T-cell (primary cell): ENCODE data around the gene APBB1IP. TPM values are rescaled to one million over a fixed set of nuclear protein-coding genes. Genes with fewer than 3 reads are reported as not detected.
"Not testable (repeated sequence)": the region's sequence is repeated elsewhere in the genome, so short reads cannot be mapped to it uniquely, and the experiment has no call there.

Experiments used
- ATAC-seq, 4 experiments: fragments of 200-7000 bp in 3 of 4; fragments of 150-1000 bp in 1 of 4; cut with Tn5 transposase; replicated peaks in 1 of 4; 1 replicate in 3 of 4; 2 replicates in 1 of 4; pipeline ENCODE4 v1.10.0; 2021; ENCODE audit warnings: moderate library complexity in 3 of 4, mild to moderate bottlenecking in 2 of 4, moderate number of reproducible peaks in 1 of 4
- CTCF ChIA-PET, 2 donors: fragments of 300-600 bp; sonication (Branson Sonifier 250); formaldehyde crosslinking; loops; one replicate each; lab custom pipeline; 2022; ENCODE audit warnings: antibody characterized with exemption in 2 of 2; lab: Charles Lee
- POLR2A ChIA-PET, 2 donors: fragments of 300-600 bp; sonication (Branson Sonifier 250); formaldehyde crosslinking; loops; one replicate each; lab custom pipeline; 2022; ENCODE audit warnings: antibody characterized with exemption in 2 of 2; lab: Charles Lee
- DNase-seq, 35 experiments: peaks; one replicate each; pipeline versions ENCODE4 v3.0.0 to v3.0.0-alpha.2; 2013 to 2023
- H3K27ac ChIP-seq: one replicate; pipeline ENCODE4 v1.5.1; 2013; ENCODE audit warnings: low read length
- H3K27me3 ChIP-seq, 2 experiments: replicated peaks in 1 of 2; 1 replicate in 1 of 2; 2 replicates in 1 of 2; pipeline versions ENCODE4 v1.6.1 to v1.7.0; 2013; ENCODE audit warnings: low read length in 1 of 2, mixed read lengths in 1 of 2; ENCODE audit not compliant: control insufficient read depth in 2 of 2, insufficient read depth in 2 of 2; ENCODE audit errors: extremely low read depth in 1 of 2
- H3K36me3 ChIP-seq, 2 donors: 1 replicate in 1 of 2; 2 replicates in 1 of 2; pipeline versions ENCODE4 v1.6.1 to v1.7.0; 2013; ENCODE audit warnings: low read length in 1 of 2; ENCODE audit not compliant: control insufficient read depth in 2 of 2, insufficient read depth in 1 of 2; ENCODE audit errors: extremely low read depth in 1 of 2
- H3K4me1 ChIP-seq, 2 experiments: 1 replicate in 1 of 2; 2 replicates in 1 of 2; pipeline versions ENCODE4 v1.6.1 to v1.7.0; 2013; ENCODE audit warnings: low read length in 2 of 2, mixed read lengths in 1 of 2; ENCODE audit not compliant: insufficient read depth in 2 of 2, control insufficient read depth in 1 of 2; ENCODE audit errors: extremely low read depth in 1 of 2
- H3K4me3 ChIP-seq, 2 donors: 1 replicate in 1 of 2; 2 replicates in 1 of 2; pipeline versions ENCODE4 v1.5.1 to v1.7.0; 2013; ENCODE audit warnings: mild to moderate bottlenecking in 2 of 2, low read length in 1 of 2, moderate library complexity in 1 of 2; ENCODE audit not compliant: control insufficient read depth in 1 of 2; ENCODE audit errors: extremely low read depth in 1 of 2
- H3K9me3 ChIP-seq: 2 replicates; pipeline ENCODE4 v1.7.0; 2013
- H3K27ac Mint-ChIP-seq, 2 donors: one replicate each; pipeline ENCODE4 v1.8.0; 2020 to 2021; ENCODE audit warnings: mild to moderate bottlenecking in 2 of 2, mixed read lengths in 2 of 2
- H3K27me3 Mint-ChIP-seq, 2 donors: one replicate each; pipeline ENCODE4 v1.8.0; 2021 to 2022; ENCODE audit warnings: mixed read lengths in 2 of 2
- H3K36me3 Mint-ChIP-seq: one replicate; pipeline ENCODE4 v1.8.0; 2021; ENCODE audit warnings: mixed read lengths
- H3K4me1 Mint-ChIP-seq, 3 donors: one replicate each; pipeline ENCODE4 v1.8.0; 2020 to 2022; ENCODE audit warnings: mixed read lengths in 3 of 3, mild to moderate bottlenecking in 1 of 3
- H3K4me3 Mint-ChIP-seq, 3 donors: one replicate each; pipeline ENCODE4 v1.8.0; 2020 to 2022; ENCODE audit warnings: mild to moderate bottlenecking in 3 of 3, mixed read lengths in 3 of 3, moderate library complexity in 3 of 3
- H3K9me3 Mint-ChIP-seq, 3 donors: one replicate each; pipeline ENCODE4 v1.8.0; 2020 to 2022; ENCODE audit warnings: mixed read lengths in 3 of 3
- WGBS: methylation state at CpG from one replicate; pipeline ENCODE4 v1.1.5; 2013; ENCODE audit warnings: missing lambda C conversion rate; ENCODE audit not compliant: insufficient coverage; 5-methylcytosine and 5-hydroxymethylcytosine counted together
- total RNA-seq, 35 experiments: library from RNA in 6 of 35; stranded (reverse) in 6 of 35; fragments of 120-200 nt in 1 of 35; gene quantifications; one replicate each; pipeline versions ENCODE4 v1.2.1 to v1.2.4 and lab custom pipeline; 2013 to 2026

Gene APBB1IP
- total RNA-seq, 5 donors from 2014 or later (not counting 1 experiment from before 2014, with no cell fraction given), result 86.5 to 102 (median 88.4) TPM

DNA sequence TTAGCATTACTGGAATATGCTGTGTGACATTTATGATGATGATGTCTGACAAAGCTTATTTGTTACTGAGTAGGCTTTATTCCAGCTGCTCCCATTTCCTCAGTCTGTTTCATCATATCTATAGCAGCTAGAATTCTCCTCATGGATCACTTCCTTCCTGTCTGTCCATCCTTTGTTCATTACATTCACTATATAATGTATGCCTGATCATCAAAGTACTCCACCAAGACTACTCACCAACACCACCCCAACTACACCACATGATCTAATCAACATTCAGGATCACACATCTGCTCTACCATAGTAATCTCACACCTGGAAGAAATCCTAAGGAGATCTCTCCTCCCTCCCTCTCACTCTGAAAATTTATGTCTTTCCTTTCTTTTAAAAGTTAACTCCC is 61.3 kb downstream of the APBB1IP start:
- Histone ChIP-seq H3K27me3 (no peaks in the 10 kb centered on the region), H3K9me3 (no peaks in the 10 kb centered on the region), H3K4me1 (no peaks in the 10 kb centered on the region), H3K4me3 (no peak overlapping the region), H3K36me3 (peaks cover 5 to 80% of the 10 kb centered on the region in 2 donors), H3K27ac (no peak overlapping the region)
- ChIA-PET CTCF (interaction anchor here in 1 of 2 donors (0.7 kb wide), 1 partner anchor 46 kb away, joined by 6 read pairs; no protein-coding TSS in a partner anchor), POLR2A (interaction anchor here in 1 of 2 donors (0.6 kb wide), 1 partner anchor 39 kb away, joined by 6 read pairs; no protein-coding TSS in a partner anchor)
- Mint-ChIP-seq H3K27ac (peak overlapping the region in 1 of 2 donors; percentile 59), H3K36me3 (peaks cover 48% of the 10 kb centered on the region), H3K4me1 (peaks cover 33 to 45% (median 37%) of the 10 kb centered on the region in 3 donors), H3K27me3 (no peaks in the 10 kb centered on the region), H3K9me3 (no peaks in the 10 kb centered on the region), H3K4me3 (no peak overlapping the region)
- DNase-seq (no peak), ATAC-seq (no peak)

DNA sequence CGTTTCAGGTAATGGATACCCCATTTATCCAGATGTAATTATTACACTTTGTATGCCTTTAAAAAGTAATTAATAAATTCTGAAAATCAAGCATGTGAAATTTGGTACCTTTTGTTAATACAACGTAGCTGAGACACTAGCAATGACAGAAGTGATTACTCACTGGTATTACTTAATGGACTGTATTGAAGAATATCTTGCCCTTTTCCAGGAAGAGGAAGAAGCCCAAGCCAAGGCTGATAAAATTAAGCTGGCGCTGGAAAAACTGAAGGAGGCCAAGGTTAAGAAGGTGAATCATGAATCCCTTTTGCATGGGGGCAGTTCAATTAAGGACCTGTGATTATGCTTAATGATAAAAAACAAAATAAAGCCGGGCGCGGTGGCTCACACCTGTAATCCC is 64.8 kb downstream of the APBB1IP start:
- no peaks in the 10 kb centered on the region for H3K4me1 ChIP-seq
- WGBS, result 100% methylated on average over 1 of the region's 6 CpGs
- Mint-ChIP-seq H3K4me1 (peaks cover 35 to 45% (median 40%) of the 10 kb centered on the region in 3 donors), H3K27ac (peak overlapping the region in 1 of 2 donors; percentile 5), H3K9me3 (no peaks in the 10 kb centered on the region), H3K4me3 (no peak overlapping the region), H3K27me3 (no peaks in the 10 kb centered on the region), H3K36me3 (peaks cover 65% of the 10 kb centered on the region)
- ChIA-PET CTCF (interaction anchor here (0.6 to 1.6 kb wide), 2 partner anchors 103 to 167 kb away, joined by 6 to 7 read pairs; no protein-coding TSS in a partner anchor), POLR2A (interaction anchor here in 1 of 2 donors (0.7 kb wide), 1 partner anchor 17 kb away, joined by 3 read pairs; no protein-coding TSS in a partner anchor)
- H3K4me3 ChIP-seq, result no peak overlapping the region
- no peaks in the 10 kb centered on the region for H3K9me3 ChIP-seq
- H3K36me3 ChIP-seq, result peaks cover 5 to 86% of the 10 kb centered on the region in 2 donors
- no peak for DNase-seq
- no peak overlapping the region for H3K27ac ChIP-seq
- ATAC-seq, result no peak
- H3K27me3 ChIP-seq, result no peaks in the 10 kb centered on the region

DNA sequence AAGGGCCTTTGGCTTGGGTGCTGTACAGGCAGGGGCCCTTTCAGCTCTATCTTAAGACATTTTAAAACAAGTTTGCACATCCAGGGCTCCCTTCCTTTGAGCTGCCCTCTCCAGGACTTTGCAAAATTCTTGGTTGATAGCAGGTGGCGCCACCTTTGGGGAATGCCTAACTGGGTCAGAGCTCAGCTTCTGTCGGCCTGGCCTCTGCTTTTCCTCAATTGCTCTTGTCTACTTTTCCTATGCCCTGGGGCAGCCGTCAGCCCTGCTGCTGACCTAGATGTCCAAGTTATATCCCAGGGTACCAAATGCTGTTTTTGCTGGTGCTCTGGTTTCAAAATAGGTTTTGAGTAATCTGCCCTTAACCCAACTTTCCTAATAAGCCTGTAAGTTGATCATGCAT is 65.8 kb downstream of the APBB1IP start:
- ChIA-PET POLR2A (interaction anchor here in 1 of 2 donors (0.5 to 0.7 kb wide), 3 partner anchors 16 to 108 kb away, joined by 3 to 4 read pairs (median 4); no protein-coding TSS in a partner anchor), CTCF (interaction anchor here (0.6 to 1.6 kb wide), 3 partner anchors 69 to 268 kb away, joined by 3 to 6 read pairs (median 3); no protein-coding TSS in a partner anchor)
- Histone ChIP-seq H3K36me3 (peaks cover 5 to 76% of the 10 kb centered on the region in 2 donors), H3K27me3 (no peaks in the 10 kb centered on the region), H3K4me3 (no peak overlapping the region), H3K9me3 (no peaks in the 10 kb centered on the region), H3K4me1 (no peaks in the 10 kb centered on the region), H3K27ac (no peak overlapping the region)
- peak in 2 of 4 experiments; percentile 55 to 60 for ATAC-seq
- H3K27me3 Mint-ChIP-seq, result no peaks in the 10 kb centered on the region
- H3K4me3 Mint-ChIP-seq, result no peak overlapping the region
- peaks cover 63% of the 10 kb centered on the region for H3K36me3 Mint-ChIP-seq
- peak overlapping the region; percentile 35 to 66 for H3K27ac Mint-ChIP-seq
- 77% methylated on average over 2 of the region's 3 CpGs for WGBS
- no peaks in the 10 kb centered on the region for H3K9me3 Mint-ChIP-seq
- peaks cover 34 to 42% (median 40%) of the 10 kb centered on the region in 3 donors for H3K4me1 Mint-ChIP-seq
- DNase-seq, result peak in 23 of 35 experiments; percentile 11 to 54 (median 26)

DNA sequence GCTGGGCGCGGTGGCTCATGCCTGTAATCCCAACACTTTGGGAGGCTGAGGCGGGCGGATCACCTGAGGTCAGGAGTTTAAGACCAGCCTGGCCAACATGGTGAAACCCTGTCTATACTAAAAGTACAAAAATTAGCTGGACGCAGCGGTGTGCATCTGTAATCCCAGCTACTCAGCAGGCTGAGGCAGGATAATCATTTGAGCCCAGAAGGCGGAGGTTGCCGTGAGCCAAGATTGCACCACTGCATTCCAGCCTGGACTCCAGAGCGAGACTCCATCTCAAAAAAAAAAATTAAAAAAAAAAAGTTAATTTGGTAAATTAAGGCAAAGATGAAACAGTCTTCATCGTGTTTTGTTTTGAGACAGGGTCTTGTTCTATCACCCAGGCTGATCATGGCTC is 66.3 kb downstream of the APBB1IP start:
- H3K27me3 ChIP-seq, DNase-seq, H3K27ac ChIP-seq, H3K9me3 ChIP-seq, H3K27me3 Mint-ChIP-seq, H3K4me3 Mint-ChIP-seq, ATAC-seq, H3K9me3 Mint-ChIP-seq, H3K4me1 ChIP-seq, H3K27ac Mint-ChIP-seq, H3K4me3 ChIP-seq: not testable (repeated sequence)
- Mint-ChIP-seq H3K36me3 (peaks cover 66% of the 10 kb centered on the region), H3K4me1 (peaks cover 34 to 40% (median 37%) of the 10 kb centered on the region in 3 donors)
- CTCF ChIA-PET, result interaction anchor here (1.0 to 1.6 kb wide), 2 partner anchors 70 to 169 kb away, joined by 3 to 6 read pairs; no protein-coding TSS in a partner anchor
- POLR2A ChIA-PET, result interaction anchor here in 1 of 2 donors (0.6 kb wide), 1 partner anchor 55 kb away, joined by 4 read pairs; no protein-coding TSS in a partner anchor
- 95% methylated on average over 3 of the region's 10 CpGs for WGBS
- peaks cover 4 to 72% of the 10 kb centered on the region in 2 donors for H3K36me3 ChIP-seq

DNA sequence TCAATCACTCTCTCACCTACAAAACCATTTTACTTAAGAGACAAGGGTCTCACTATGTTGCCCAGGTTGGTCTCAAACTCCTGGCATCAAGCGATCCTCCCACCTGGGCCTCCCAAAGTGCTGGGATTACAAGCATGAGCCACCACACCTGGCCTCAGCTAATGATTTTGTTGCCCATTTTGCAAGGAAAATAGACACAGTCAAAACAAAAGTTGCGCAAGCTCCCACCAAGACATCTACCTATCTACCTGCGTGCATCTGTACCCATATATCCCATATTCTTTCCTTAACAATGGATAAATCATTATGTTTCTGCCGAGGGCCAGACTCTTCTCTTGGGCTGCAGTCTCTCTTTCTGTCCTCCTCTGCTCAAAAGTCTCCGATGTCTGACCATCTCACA is 67.3 kb downstream of the APBB1IP start:
- H3K4me3 Mint-ChIP-seq, result no peak overlapping the region
- CTCF ChIA-PET, result no interaction called here
- Histone ChIP-seq H3K4me3 (no peak overlapping the region), H3K9me3 (no peaks in the 10 kb centered on the region), H3K27me3 (no peaks in the 10 kb centered on the region), H3K27ac (no peak overlapping the region), H3K36me3 (peaks cover 8 to 66% of the 10 kb centered on the region in 2 donors), H3K4me1 (no peaks in the 10 kb centered on the region)
- peaks cover 26 to 33% (median 27%) of the 10 kb centered on the region in 3 donors for H3K4me1 Mint-ChIP-seq
- no peaks in the 10 kb centered on the region for H3K27me3 Mint-ChIP-seq
- 98% methylated on average over 5 of the region's 5 CpGs for WGBS
- H3K36me3 Mint-ChIP-seq, result peaks cover 67% of the 10 kb centered on the region
- ATAC-seq, result no peak
- no peak for DNase-seq
- POLR2A ChIA-PET, result no interaction called here
- H3K27ac Mint-ChIP-seq, result peak overlapping the region in 1 of 2 donors; percentile 75
- no peaks in the 10 kb centered on the region for H3K9me3 Mint-ChIP-seq

DNA sequence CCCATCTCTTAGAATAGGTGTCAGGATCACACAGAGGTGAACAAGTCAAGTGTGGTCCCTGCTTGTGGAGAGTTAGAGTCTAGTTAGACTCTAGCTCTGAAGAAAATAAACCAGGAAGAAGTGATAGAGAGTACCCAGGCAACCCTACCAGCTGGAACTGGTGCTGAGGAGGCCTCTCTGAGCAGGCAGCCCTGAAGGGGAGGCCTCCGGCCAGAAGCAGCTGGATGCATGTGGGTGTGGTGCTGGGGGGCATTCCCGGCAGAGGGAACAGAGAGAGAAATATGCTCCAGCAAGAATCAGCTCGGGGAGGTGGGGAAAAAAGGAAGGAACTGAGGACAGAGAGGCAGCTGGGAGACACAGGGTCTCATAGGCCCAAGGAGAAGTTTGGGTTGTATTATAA is 68.6 kb downstream of the APBB1IP start:
- H3K36me3 ChIP-seq, result peaks cover 8 to 64% of the 10 kb centered on the region in 2 donors
- CTCF ChIA-PET, result interaction anchor here in 1 of 2 donors (0.6 kb wide), 2 partner anchors 102 to 281 kb away, joined by 3 read pairs; no protein-coding TSS in a partner anchor

More for the DNA sequence above, 68.6 kb downstream of the APBB1IP start:
- peaks cover 15 to 23% (median 21%) of the 10 kb centered on the region in 3 donors for H3K4me1 Mint-ChIP-seq
- WGBS, result 97% methylated on average over 3 of the region's 3 CpGs
- H3K27ac Mint-ChIP-seq, result peak overlapping the region; percentile 41 to 65
- H3K27me3 ChIP-seq, result no peaks in the 10 kb centered on the region
- no peaks in the 10 kb centered on the region for H3K9me3 Mint-ChIP-seq
- H3K4me3 Mint-ChIP-seq, result no peak overlapping the region
- H3K36me3 Mint-ChIP-seq, result peaks cover 69% of the 10 kb centered on the region
- H3K4me1 ChIP-seq, result no peaks in the 10 kb centered on the region
- no peaks in the 10 kb centered on the region for H3K27me3 Mint-ChIP-seq
- POLR2A ChIA-PET, result no interaction called here
- no peaks in the 10 kb centered on the region for H3K9me3 ChIP-seq
- no peak overlapping the region for H3K4me3 ChIP-seq
- DNase-seq, result no peak
- H3K27ac ChIP-seq, result peak overlapping the region; percentile 13
- no peak for ATAC-seq
